HEK293 (cell line): ENCODE measurements around the gene KRT4.
"Not testable (repeated sequence)": the region's sequence is repeated elsewhere in the genome, so short reads cannot be mapped to it uniquely, and the experiment has no call there.

Experiments used
- CTCF ChIA-PET: fragments of 350-600 bp; formaldehyde crosslinking; extraction: SDS; loops from one replicate; lab custom pipeline; 2021; ENCODE audit warnings: antibody characterized with exemption; lab: Yijun Ruan, JAX
- POLR2A ChIA-PET: fragments of 300-600 bp; formaldehyde crosslinking; extraction: SDS; loops from one replicate; lab custom pipeline; 2020; ENCODE audit warnings: antibody characterized with exemption, inconsistent platforms; lab: Yijun Ruan, JAX
- H3K27ac ChIP-seq: fragments of 200-500 bp; sonication (Bioruptor generic); 2 replicates; pipeline ENCODE4 v1.5.1; 2014; ENCODE audit warnings: low read depth, low read length, control low read depth, inconsistent platforms; ENCODE audit errors: extremely low read depth
- H3K36me3 ChIP-seq, 2 experiments: fragments of 200-500 bp in 1 of 2; sonication (Bioruptor generic) in 1 of 2; 1 replicate in 1 of 2; 2 replicates in 1 of 2; pipeline ENCODE4 v1.5.1; 2014 to 2017; ENCODE audit warnings: inconsistent platforms in 2 of 2, low read length in 2 of 2; ENCODE audit not compliant: control insufficient read depth in 2 of 2, insufficient read depth in 1 of 2
- H3K4me1 ChIP-seq: fragments of 200-500 bp; sonication (Bioruptor generic); 2 replicates; pipeline ENCODE4 v1.5.1; 2014; ENCODE audit warnings: mild to moderate bottlenecking, low read length, inconsistent platforms; ENCODE audit not compliant: control insufficient read depth, insufficient read depth
- H3K4me3 ChIP-seq: 2 replicates; pipeline ENCODE4 v1.5.1; 2011; ENCODE audit warnings: low read depth, mild to moderate bottlenecking, control low read depth, low read length, moderate library complexity
- H3K9me3 ChIP-seq: fragments of 200-500 bp; sonication (Bioruptor generic); 2 replicates; pipeline ENCODE4 v1.5.1; 2014; ENCODE audit warnings: low read depth, low read length, inconsistent platforms; ENCODE audit not compliant: control insufficient read depth, insufficient read depth
- BCL11A ChIP-seq: fragments of 450-650 bp; formaldehyde crosslinking; IDR thresholded peaks from 2 replicates; pipeline ENCODE4 v1.5.1; 2016; ENCODE audit warnings: low read depth, missing biosample characterization, missing genetic modification characterization
- EGR2 ChIP-seq: fragments of 450-650 bp; formaldehyde crosslinking; IDR thresholded peaks from 2 replicates; pipeline ENCODE4 v1.5.1; 2016; ENCODE audit warnings: low read depth, missing biosample characterization, missing genetic modification characterization
- HOXC10 ChIP-seq: sonication (generic); formaldehyde crosslinking; IDR thresholded peaks from 2 replicates; pipeline ENCODE4 v1.8.1; 2023; ENCODE audit warnings: mild to moderate bottlenecking, missing genetic modification reagents
- MZF1 ChIP-seq: fragments of 450-650 bp; formaldehyde crosslinking; IDR thresholded peaks from 2 replicates; pipeline ENCODE4 v1.5.1; 2017; ENCODE audit warnings: missing biosample characterization, missing genetic modification characterization, borderline replicate concordance
- OSR2 ChIP-seq: fragments of 450-650 bp; formaldehyde crosslinking; IDR thresholded peaks from 2 replicates; pipeline ENCODE4 v1.5.1; 2016; ENCODE audit warnings: missing biosample characterization, missing genetic modification characterization
- REST ChIP-seq: fragments of 450-650 bp; formaldehyde crosslinking; IDR thresholded peaks from 2 replicates; pipeline ENCODE4 v1.5.1; 2016; ENCODE audit warnings: missing biosample characterization, missing genetic modification characterization
- SP3 ChIP-seq: fragments of 450-650 bp; formaldehyde crosslinking; IDR thresholded peaks from 2 replicates; pipeline ENCODE4 v1.5.1; 2016; ENCODE audit warnings: missing biosample characterization, missing genetic modification characterization
- ZBTB7A ChIP-seq: fragments of 450-650 bp; formaldehyde crosslinking; IDR thresholded peaks from 2 replicates; pipeline ENCODE4 v1.5.1; 2016; ENCODE audit warnings: low read depth, missing biosample characterization, missing genetic modification characterization
- ZNF133 ChIP-seq: fragments of 450-650 bp; formaldehyde crosslinking; IDR thresholded peaks from 2 replicates; pipeline ENCODE4 v1.5.1; 2016; ENCODE audit warnings: missing biosample characterization, missing genetic modification characterization
- ZNF146 ChIP-seq: fragments of 450-650 bp; formaldehyde crosslinking; IDR thresholded peaks from 2 replicates; pipeline ENCODE4 v1.5.1; 2016; ENCODE audit warnings: missing biosample characterization, missing genetic modification characterization
- ZNF155 ChIP-seq: fragments of 450-650 bp; formaldehyde crosslinking; IDR thresholded peaks from 2 replicates; pipeline ENCODE4 v1.5.1; 2016; ENCODE audit warnings: missing biosample characterization, missing genetic modification characterization
- ZNF2 ChIP-seq: fragments of 450-650 bp; formaldehyde crosslinking; IDR thresholded peaks from 2 replicates; pipeline ENCODE4 v1.5.1; 2016; ENCODE audit warnings: missing biosample characterization, missing genetic modification characterization
- ZNF202 ChIP-seq: fragments of 450-650 bp; formaldehyde crosslinking; IDR thresholded peaks from 2 replicates; pipeline ENCODE4 v1.5.1; 2016; ENCODE audit warnings: missing biosample characterization, missing genetic modification characterization, borderline replicate concordance
- ZNF211 ChIP-seq: fragments of 450-650 bp; formaldehyde crosslinking; IDR thresholded peaks from 2 replicates; pipeline ENCODE4 v1.5.1; 2016; ENCODE audit warnings: low read depth, missing biosample characterization, missing genetic modification characterization
- ZNF266 ChIP-seq: fragments of 450-650 bp; formaldehyde crosslinking; IDR thresholded peaks from 2 replicates; pipeline ENCODE4 v1.5.1; 2016; ENCODE audit warnings: missing biosample characterization, missing genetic modification characterization, low read depth
- ZNF280D ChIP-seq: fragments of 450-650 bp; formaldehyde crosslinking; IDR thresholded peaks from 2 replicates; pipeline ENCODE4 v1.5.1; 2016; ENCODE audit warnings: missing biosample characterization, missing genetic modification characterization
- ZNF394 ChIP-seq: fragments of 450-650 bp; formaldehyde crosslinking; IDR thresholded peaks from 2 replicates; pipeline ENCODE4 v1.5.1; 2016; ENCODE audit warnings: missing biosample characterization, missing genetic modification characterization, mild to moderate bottlenecking, moderate library complexity, borderline replicate concordance
- ZNF580 ChIP-seq: fragments of 450-650 bp; formaldehyde crosslinking; IDR thresholded peaks from 2 replicates; pipeline ENCODE4 v1.5.1; 2016; ENCODE audit warnings: missing biosample characterization, missing genetic modification characterization
- ZNF707 ChIP-seq: fragments of 450-650 bp; formaldehyde crosslinking; IDR thresholded peaks from 2 replicates; pipeline ENCODE4 v1.5.1; 2016; ENCODE audit warnings: missing biosample characterization, missing genetic modification characterization
- ZNF768 ChIP-seq: fragments of 450-650 bp; formaldehyde crosslinking; IDR thresholded peaks from 2 replicates; pipeline ENCODE4 v1.5.1; 2018; ENCODE audit warnings: missing biosample characterization, mild to moderate bottlenecking, missing genetic modification characterization
- ZNF830 ChIP-seq: fragments of 450-650 bp; IDR thresholded peaks from 2 replicates; pipeline ENCODE4 v1.5.0; 2018; ENCODE audit warnings: missing biosample characterization, missing genetic modification characterization, low read depth, mild to moderate bottlenecking, moderate library complexity

Gene KRT4

GRCh38 chr12:52856787-52857186 is 42.9 kb upstream of the KRT4 start:
- POLR2A ChIA-PET: no interaction called here
- Histone ChIP-seq H3K27ac (no peak overlapping the region), H3K4me3 (no peak overlapping the region), H3K9me3 (no peaks in the 10 kb centered on the region), H3K4me1 (no peaks in the 10 kb centered on the region)
- TF ChIP-seq ZNF768: peak; percentile 51; the same call in 1 of the 2 replicates
- TF ChIP-seq ZBTB7A (tag by site-specific recombination): no peak
- TF ChIP-seq, all 188 proteins: peak for 1
- H3K36me3 ChIP-seq: no peaks in the 10 kb centered on the region
- CTCF ChIA-PET: interaction anchor here (0.6 to 1.2 kb wide), 2 partner anchors 9 to 649 kb away, joined by 3 to 5 read pairs; no protein-coding TSS in a partner anchor

GRCh38 chr12:52856077-52856476 is 42.2 kb upstream of the KRT4 start:
- POLR2A ChIA-PET, H3K27ac ChIP-seq, H3K4me1 ChIP-seq, CTCF ChIA-PET, H3K36me3 ChIP-seq, H3K4me3 ChIP-seq, H3K9me3 ChIP-seq: not testable (repeated sequence)
- peak; percentile 87; the same call in 1 of the 2 replicates for TF ChIP-seq ZNF280D (tag by site-specific recombination)
- TF ChIP-seq ZNF146 (tag by site-specific recombination): peak; percentile 98
- peak; percentile 66; the same call in 1 of the 2 replicates for TF ChIP-seq ZNF580 (tag by site-specific recombination)

GRCh38 chr12:52851787-52852186 is 37.9 kb upstream of the KRT4 start:
- Histone ChIP-seq H3K4me1 (no peaks in the 10 kb centered on the region), H3K27ac (no peak overlapping the region), H3K36me3 (no peaks in the 10 kb centered on the region), H3K9me3 (no peaks in the 10 kb centered on the region), H3K4me3 (no peak overlapping the region)
- CTCF ChIA-PET: interaction anchor here (0.6 to 1.2 kb wide), 3 partner anchors 8 to 269 kb away, joined by 3 to 6 read pairs (median 4); no protein-coding TSS in a partner anchor
- POLR2A ChIA-PET: no interaction called here
- no peak for TF ChIP-seq ZNF202 (tag by site-specific recombination)
- TF ChIP-seq ZNF133 (tag by site-specific recombination): peak; percentile 92
- no peak for TF ChIP-seq EGR2 (tag by site-specific recombination)

GRCh38 chr12:52850681-52851080 is 36.8 kb upstream of the KRT4 start:
- Histone ChIP-seq H3K36me3 (no peaks in the 10 kb centered on the region), H3K27ac (no peak overlapping the region), H3K4me3 (no peak overlapping the region), H3K9me3 (no peaks in the 10 kb centered on the region), H3K4me1 (no peaks in the 10 kb centered on the region)
- ChIA-PET POLR2A (no interaction called here), CTCF (no interaction called here)
- TF ChIP-seq ZNF155 (no peak), ZNF2 (tag by site-specific recombination) (no peak), BCL11A (tag by site-specific recombination) (no peak), ZNF266 (tag by site-specific recombination) (no peak), OSR2 (tag by site-specific recombination) (no peak), SP3 (tag by site-specific recombination) (no peak), MZF1 (tag by site-specific recombination) (no peak), ZNF394 (tag by site-specific recombination) (no peak), ZNF707 (tag by site-specific recombination) (no peak), ZNF211 (tag by site-specific recombination) (no peak), HOXC10 (CRISPR knock-in tag) (no peak), ZNF830 (no peak), REST (tag by site-specific recombination) (no peak)
